A673 (cell line): ENCODE results near the gene SAMD10. TPM values are rescaled to one million over a fixed set of nuclear protein-coding genes. Genes with fewer than 3 reads are reported as not detected.

Experiments used
- BruUV-seq: library from RNA; stranded (reverse); fragments of 400-500 nt; replicated peaks from 2 replicates; lab custom pipeline; 2021; lab: Mats Ljungman, UMichigan
- CTCF ChIA-PET: fragments of 300-600 bp; sonication (Branson Sonifier 250); formaldehyde crosslinking; loops from one replicate; lab custom pipeline; 2022; ENCODE audit warnings: antibody characterized with exemption; lab: Charles Lee
- POLR2A ChIA-PET: fragments of 300-600 bp; sonication (Branson Sonifier 250); formaldehyde crosslinking; loops from one replicate; lab custom pipeline; 2022; ENCODE audit warnings: antibody characterized with exemption; ENCODE audit not compliant: low non-redundant PET; lab: Charles Lee
- DNase-seq: peaks from one replicate; pipeline ENCODE4 v3.0.0-alpha.2; 2015; ENCODE audit warnings: low spot score
- H3K27ac ChIP-seq: fragments of 200-600 bp; sonication (generic); 2 replicates; pipeline ENCODE4 v1.5.1; 2016; ENCODE audit warnings: mixed run types, low read depth, mild to moderate bottlenecking, mixed read lengths, antibody characterized with exemption, low read length; ENCODE audit not compliant: poor library complexity, severe bottlenecking
- H3K27me3 ChIP-seq: fragments of 200-600 bp; sonication (generic); replicated peaks from 2 replicates; pipeline ENCODE4 v1.6.1; 2017; ENCODE audit warnings: mixed run types, low read depth, mild to moderate bottlenecking, mixed read lengths, antibody characterized with exemption, low read length; ENCODE audit not compliant: insufficient read depth, poor library complexity
- H3K36me3 ChIP-seq: fragments of 200-600 bp; sonication (generic); 2 replicates; pipeline ENCODE4 v1.6.1; 2016; ENCODE audit warnings: mixed run types, mild to moderate bottlenecking, mixed read lengths, antibody characterized with exemption, low read length; ENCODE audit not compliant: insufficient read depth, poor library complexity, severe bottlenecking
- H3K4me1 ChIP-seq: fragments of 200-600 bp; sonication (generic); 2 replicates; pipeline ENCODE4 v1.6.1; 2017; ENCODE audit warnings: mixed run types, mild to moderate bottlenecking, mixed read lengths, antibody characterized with exemption, low read length; ENCODE audit not compliant: insufficient read depth, poor library complexity, severe bottlenecking
- H3K4me3 ChIP-seq: fragments of 200-600 bp; sonication (generic); 2 replicates; pipeline ENCODE4 v1.5.1; 2016; ENCODE audit warnings: low read depth, mixed run types, mild to moderate bottlenecking, mixed read lengths, low read length; ENCODE audit not compliant: poor library complexity, severe bottlenecking
- H3K9me3 ChIP-seq: fragments of 200-600 bp; sonication (generic); 2 replicates; pipeline ENCODE4 v1.6.1; 2016; ENCODE audit warnings: mixed run types, low read depth, mild to moderate bottlenecking, mixed read lengths, antibody characterized with exemption, low read length; ENCODE audit not compliant: poor library complexity, severe bottlenecking
- EZH2 ChIP-seq: fragments of 200-600 bp; sonication (generic); IDR thresholded peaks from 2 replicates; pipeline ENCODE4 v1.6.1; 2017; ENCODE audit warnings: borderline replicate concordance, low read depth, mild to moderate bottlenecking, mixed read lengths, antibody characterized with exemption, low read length; ENCODE audit not compliant: poor library complexity, severe bottlenecking
- intact Hi-C: fragments of 100-400 bp; cut with micrococcal nuclease; formaldehyde crosslinking; loops from one replicate; pipeline ENCODE4 v1.10.0; 2022; ENCODE audit not compliant: unreplicated experiment
- total RNA-seq: library from RNA; stranded (reverse); gene quantifications from 2 replicates; pipeline ENCODE4 v1.2.3, GENCODE V29; 2021
- TF ChIP-seq, protein P1 (sequence below): fragments of 300-800, 200-600 bp; sonication (generic); conservative IDR thresholded peaks from 2 replicates; pipeline ENCODE4 v1.5.1; 2017; ENCODE audit warnings: low read depth, mild to moderate bottlenecking, antibody characterized with exemption, low read length, moderate library complexity, mixed read lengths

SAMD10 gene
- total RNA-seq, 1 experiment from 2014 or later = 6.3 TPM

DNA sequence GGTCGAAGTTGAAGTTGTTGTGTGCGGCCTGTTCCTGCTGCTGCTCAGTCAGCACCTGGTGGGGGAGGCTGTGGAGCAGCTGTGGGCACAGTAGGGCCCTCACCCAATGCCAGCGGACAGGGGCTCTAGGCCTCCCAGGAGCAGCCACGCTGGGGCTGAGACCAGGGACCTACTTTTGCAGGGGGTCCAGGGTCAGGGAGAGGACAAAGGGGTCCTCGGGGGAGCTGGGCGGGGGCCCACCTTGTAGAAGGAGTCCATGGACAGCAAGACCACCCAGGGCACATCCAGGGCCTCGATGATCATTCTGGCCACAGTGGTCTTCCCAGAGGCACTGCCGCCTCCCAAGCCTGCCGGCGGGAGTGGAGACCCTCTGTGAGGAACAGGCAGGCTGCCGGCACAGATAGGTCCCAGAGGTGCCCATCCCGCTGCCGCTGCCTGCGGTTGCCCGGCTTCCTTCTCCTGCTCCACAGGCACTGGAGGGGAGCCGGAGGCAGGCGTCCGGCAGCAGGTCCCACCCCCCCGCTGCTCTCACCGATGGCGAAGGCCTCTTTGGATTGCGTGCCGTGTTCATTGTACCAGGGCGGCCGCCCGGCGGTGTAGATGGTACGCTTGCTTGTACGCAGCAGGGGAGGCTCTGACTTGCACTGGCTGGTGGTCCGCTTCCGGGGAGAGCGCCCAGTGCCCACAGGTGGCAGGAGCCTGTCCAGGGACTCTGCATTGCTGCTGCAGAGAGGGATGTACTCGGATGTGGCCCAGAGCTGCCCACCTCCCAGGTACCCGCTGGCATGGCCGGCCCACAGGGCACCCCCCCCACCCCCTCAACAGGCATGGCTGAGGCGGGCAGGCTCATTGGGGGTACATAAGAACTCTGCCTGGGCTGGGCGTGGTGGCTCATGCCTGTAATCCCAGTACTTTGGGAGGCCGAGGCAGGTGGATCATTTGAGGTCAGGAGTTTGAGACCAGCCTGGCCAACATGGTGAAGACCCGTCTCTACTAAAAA, 33.2 kb downstream of the SAMD10 start:
- no peak overlapping the region for H3K4me3 ChIP-seq
- CTCF ChIA-PET = no interaction called here
- peaks cover 23% of the 10 kb centered on the region for H3K36me3 ChIP-seq
- H3K27me3 ChIP-seq = no peaks in the 10 kb centered on the region
- no peak overlapping the region for H3K27ac ChIP-seq
- DNase-seq = no peak
- intact Hi-C loops = no loop called here
- no TSS peak for BruUV-seq
- H3K9me3 ChIP-seq = no peaks in the 10 kb centered on the region
- POLR2A ChIA-PET = no interaction called here
- peaks cover 26% of the 10 kb centered on the region for H3K4me1 ChIP-seq
- TF ChIP-seq EZH2 = no peak
- TF ChIP-seq, protein P1, sequence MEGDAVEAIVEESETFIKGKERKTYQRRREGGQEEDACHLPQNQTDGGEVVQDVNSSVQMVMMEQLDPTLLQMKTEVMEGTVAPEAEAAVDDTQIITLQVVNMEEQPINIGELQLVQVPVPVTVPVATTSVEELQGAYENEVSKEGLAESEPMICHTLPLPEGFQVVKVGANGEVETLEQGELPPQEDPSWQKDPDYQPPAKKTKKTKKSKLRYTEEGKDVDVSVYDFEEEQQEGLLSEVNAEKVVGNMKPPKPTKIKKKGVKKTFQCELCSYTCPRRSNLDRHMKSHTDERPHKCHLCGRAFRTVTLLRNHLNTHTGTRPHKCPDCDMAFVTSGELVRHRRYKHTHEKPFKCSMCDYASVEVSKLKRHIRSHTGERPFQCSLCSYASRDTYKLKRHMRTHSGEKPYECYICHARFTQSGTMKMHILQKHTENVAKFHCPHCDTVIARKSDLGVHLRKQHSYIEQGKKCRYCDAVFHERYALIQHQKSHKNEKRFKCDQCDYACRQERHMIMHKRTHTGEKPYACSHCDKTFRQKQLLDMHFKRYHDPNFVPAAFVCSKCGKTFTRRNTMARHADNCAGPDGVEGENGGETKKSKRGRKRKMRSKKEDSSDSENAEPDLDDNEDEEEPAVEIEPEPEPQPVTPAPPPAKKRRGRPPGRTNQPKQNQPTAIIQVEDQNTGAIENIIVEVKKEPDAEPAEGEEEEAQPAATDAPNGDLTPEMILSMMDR = no peak

DNA sequence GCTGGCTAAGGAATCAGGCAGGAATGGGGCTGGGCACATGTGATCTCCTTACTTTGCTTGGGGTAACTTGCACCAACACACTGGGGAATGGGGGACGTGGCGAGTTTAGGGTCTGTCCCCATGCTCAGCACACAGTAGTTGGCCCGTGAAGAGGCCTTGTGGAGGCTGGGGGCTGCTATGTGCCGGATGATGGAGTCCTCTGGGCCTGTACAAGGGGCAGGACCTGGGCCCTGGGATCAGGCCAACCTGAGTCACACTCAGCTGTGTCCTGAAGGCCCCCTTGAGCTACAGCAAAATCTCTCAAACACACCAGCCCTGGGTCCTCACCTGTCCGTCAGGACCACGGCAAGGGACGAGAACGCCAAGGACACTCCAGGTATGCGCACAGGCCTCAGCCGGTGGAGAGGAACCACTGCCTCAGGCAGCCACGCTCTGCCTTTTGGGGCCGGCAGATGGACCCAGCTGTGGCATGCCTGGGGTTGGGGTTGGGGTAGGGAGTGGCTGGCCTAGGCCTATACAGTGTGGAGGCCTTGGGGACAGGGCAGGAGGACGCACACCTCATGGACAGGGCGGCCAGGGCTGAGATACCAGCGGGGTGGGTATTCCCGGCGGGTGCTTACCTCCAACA, 34.3 kb downstream of the SAMD10 start:
- peaks cover 31% of the 10 kb centered on the region for H3K36me3 ChIP-seq
- no peak for DNase-seq
- H3K9me3 ChIP-seq = no peaks in the 10 kb centered on the region
- POLR2A ChIA-PET = no interaction called here
- intact Hi-C loops = no loop called here
- H3K4me1 ChIP-seq = peaks cover 22% of the 10 kb centered on the region
- TF ChIP-seq, protein P1 = no peak
- TF ChIP-seq EZH2 = no peak
- BruUV-seq = no TSS peak
- CTCF ChIA-PET = no interaction called here
- H3K27me3 ChIP-seq = no peaks in the 10 kb centered on the region
- H3K4me3 ChIP-seq = no peak overlapping the region
- H3K27ac ChIP-seq = no peak overlapping the region

GRCh38 chr20:63944078-63944941, 35.1 kb downstream of the SAMD10 start:
- POLR2A ChIA-PET = no interaction called here
- Histone ChIP-seq H3K27me3 (no peaks in the 10 kb centered on the region), H3K4me1 (peaks cover 13% of the 10 kb centered on the region), H3K4me3 (no peak overlapping the region), H3K9me3 (no peaks in the 10 kb centered on the region), H3K36me3 (peaks cover 38% of the 10 kb centered on the region), H3K27ac (no peak overlapping the region)
- no TSS peak for BruUV-seq
- intact Hi-C loops = no loop called here
- TF ChIP-seq EZH2 = no peak
- TF ChIP-seq, protein P1 = no peak
- CTCF ChIA-PET = no interaction called here
- DNase-seq = no peak
